HG03139 (cell line): ENCODE data around the gene CCNY.

Source experiments
- ATAC-seq: cut with Tn5 transposase; IDR thresholded peaks from one replicate; pipeline ENCODE4 v1.9.1; 2021; ENCODE audit not compliant: unreplicated experiment

CCNY gene

GRCh38 chr10:35448687-35449662 lies 112.7 kb downstream of the CCNY start:
- ATAC-seq, result no peak

- no peak for ATAC-seq
These were observed 113.6 kb downstream of the CCNY start for GRCh38 chr10:35449944-35450343.

GRCh38 chr10:35451151-35452016 lies 115.1 kb downstream of the CCNY start:
- peak; percentile 95 for ATAC-seq

DNA sequence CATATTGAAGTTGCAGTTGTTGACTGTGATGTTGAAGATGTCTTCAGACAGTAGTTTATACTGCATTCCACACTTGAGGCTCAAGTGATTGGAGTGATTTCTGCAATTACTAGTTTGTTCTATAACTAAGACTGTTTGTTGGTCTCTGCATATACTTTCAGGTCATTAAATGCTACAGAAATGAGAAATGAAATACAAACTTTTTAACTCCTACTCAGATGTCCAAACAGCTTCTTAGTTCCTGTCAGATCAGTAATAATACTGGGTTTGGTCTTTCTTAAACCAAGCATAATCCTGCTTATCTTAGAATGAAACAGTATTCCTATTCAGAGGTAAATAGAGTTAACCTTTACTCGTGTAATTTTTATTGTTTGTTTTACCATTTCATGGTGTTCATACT lies 115.9 kb downstream of the CCNY start:
- no peak for ATAC-seq

DNA sequence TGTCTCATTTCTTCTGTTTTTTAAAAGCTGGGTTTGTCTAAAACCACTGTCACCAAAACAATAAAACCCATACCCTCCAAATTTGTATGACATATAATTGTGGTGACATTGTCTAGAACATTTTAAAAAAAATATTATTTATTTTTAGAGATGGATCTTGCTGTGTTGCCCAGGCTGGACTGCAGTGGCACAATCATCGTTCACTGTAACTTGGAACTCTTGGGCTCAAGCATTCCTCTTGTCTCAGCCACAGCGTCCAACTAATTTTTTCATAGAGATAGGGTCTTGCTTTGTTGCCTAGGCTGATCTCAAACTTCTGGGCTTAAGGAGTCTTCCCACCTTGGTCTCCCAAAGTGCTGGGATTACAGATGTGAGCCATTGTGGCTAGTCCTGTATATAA lies 116.5 kb downstream of the CCNY start:
- no peak for ATAC-seq

DNA sequence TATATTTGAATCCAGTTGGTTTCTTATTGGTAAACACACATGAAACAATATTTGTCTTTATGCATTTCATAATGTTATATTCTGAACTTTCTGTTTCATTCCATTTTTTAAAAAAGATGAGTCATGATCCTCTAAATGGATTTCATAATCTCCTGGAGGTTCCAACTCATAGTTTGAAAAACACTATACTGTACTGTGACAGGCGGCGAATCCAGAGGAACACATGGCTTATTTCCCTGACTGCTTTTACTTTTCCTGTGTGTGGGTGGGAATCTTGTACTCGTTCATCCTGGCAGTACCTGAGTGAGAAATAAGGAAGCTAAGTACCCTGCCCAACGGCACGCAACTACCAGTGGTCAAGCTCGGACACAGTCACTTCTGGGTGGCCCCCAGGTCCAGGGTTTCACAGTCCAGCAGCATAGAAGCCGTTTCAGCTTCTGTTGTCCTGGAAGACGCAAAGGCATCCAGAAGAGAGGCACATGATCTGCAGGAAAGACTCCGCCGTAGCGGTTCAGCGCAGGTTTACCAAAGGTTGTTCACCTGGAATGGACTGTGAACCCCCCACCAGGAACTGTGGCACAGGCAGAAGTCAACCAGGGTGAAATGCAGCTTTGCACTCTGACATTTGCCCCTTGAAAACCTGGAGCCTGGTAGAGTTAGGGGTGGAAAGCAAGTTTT lies 117.7 kb downstream of the CCNY start:
- no peak for ATAC-seq

DNA sequence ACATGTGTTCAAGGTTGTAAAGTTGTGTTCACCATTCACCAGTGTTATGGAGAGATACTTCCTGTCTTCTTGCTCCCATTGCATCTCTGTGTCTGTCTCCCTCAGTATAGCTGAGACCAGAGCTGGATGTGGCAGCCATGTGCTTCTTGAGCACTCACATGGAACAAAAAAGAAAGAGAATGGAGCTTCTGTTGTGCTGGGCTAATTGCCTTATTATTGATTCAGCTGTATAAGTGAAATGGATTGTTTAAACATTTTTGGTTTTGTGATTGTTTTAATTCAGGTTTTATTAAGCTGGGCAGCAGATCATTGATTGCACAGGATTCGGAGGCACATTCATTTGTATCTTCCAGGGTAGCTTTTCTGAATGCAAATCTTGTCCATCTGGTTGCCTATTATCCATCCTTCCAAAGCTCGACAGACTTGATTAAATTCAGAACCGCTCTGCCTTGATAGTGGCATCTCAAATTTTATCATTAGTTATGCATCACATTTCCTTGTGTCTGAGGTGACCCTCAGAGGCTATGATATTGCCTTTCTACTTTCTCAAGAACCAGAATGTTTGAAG lies 119.9 kb downstream of the CCNY start:
- no peak for ATAC-seq

GRCh38 chr10:35456784-35457183 lies 120.5 kb downstream of the CCNY start:
- no peak for ATAC-seq

- ATAC-seq, result no peak
These were observed 122.5 kb downstream of the CCNY start for GRCh38 chr10:35458500-35459448.

DNA sequence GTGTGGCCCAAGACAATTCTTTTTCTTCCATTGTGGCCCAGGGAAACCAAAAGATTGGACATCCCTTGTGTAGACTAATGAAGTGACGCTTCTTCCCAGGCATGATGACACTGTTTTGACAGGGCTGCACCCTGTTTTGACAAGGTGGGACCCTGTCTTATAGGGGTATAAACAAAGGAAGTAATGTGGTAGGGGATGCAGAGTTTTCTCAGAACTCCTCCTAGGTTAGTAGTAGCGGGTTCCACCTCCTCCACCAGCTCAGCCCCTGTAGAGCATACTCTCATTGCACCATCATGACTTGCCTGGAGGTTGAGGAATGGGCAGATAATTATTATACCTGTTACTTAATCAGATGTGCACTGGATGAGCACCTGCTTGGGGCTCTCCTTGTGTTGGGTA lies 123.1 kb downstream of the CCNY start:
- ATAC-seq, result no peak

GRCh38 chr10:35460852-35461460 lies 124.6 kb downstream of the CCNY start:
- no peak for ATAC-seq

DNA sequence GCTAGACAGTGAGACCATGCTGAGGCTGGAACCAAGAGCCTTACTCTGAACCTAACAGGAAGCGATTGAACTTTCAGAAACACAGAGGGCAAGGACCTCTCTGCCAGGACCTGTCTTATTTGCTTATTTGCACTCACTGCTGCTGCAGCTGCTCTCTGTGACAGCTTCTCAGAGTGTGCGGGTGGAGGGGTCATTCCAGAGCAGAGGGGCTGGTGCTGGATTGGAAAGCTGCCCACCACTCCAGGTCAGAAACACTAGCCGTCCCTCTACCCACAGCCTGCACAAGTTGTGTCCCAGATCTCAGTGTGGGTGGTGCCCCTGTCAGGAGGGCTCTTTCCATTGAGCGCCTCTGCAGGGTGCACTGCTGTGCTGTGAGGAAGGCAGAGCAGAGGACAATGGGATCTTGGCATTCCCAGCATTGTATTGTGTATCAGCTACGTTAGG lies 126.2 kb downstream of the CCNY start:
- peak; percentile 78 for ATAC-seq

- ATAC-seq, result no peak
These were observed 127.0 kb downstream of the CCNY start for GRCh38 chr10:35463105-35463867.

DNA sequence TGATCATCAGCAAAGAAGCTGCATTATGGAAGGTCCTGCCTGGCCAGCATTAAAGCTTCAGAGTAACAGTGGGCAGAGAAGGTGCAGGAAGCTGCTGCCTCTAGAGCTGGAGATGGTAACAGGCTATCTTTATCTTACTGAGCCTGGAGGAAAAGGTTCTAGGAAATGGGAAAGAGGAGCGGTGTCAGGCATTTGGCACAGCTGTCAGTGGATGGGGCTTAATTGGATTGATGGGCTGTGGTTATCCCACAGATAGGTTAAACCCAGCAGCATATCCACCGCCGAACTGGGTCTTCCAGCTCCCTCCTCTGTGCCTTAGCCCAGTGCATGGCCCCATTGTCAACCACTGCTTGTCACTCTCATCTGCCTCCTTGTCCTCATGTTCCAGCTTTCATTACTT lies 127.6 kb downstream of the CCNY start:
- no peak for ATAC-seq

DNA sequence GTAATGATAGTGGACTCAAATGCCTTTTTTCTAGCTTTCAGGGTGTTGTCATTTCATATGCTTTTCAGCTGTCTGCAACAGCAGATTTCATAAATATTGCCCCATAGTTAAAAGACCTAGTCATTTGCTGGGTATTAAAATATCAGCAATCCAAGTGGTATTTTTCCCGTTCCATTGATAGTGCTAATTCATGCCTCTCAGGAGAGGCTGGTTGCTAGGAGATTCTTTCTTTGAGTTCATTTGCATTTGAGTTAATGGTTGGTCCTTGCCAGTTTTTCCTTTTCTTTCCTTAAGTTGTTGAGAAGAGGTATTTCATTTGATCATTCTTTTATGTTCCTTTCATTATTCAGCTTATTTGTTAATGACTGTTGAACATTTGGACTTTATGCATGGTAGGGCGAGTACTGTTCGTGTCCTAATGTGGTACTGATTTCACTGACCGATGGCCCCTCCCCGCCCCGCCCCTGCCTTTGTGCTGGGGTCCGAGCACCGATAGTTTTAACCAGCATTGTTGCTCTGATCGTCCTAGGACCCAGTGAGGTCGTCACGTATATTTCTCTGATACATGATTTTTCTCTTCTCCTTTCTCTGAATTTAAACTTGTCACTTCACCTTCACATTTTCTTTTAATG lies 128.6 kb downstream of the CCNY start:
- no peak for ATAC-seq

DNA sequence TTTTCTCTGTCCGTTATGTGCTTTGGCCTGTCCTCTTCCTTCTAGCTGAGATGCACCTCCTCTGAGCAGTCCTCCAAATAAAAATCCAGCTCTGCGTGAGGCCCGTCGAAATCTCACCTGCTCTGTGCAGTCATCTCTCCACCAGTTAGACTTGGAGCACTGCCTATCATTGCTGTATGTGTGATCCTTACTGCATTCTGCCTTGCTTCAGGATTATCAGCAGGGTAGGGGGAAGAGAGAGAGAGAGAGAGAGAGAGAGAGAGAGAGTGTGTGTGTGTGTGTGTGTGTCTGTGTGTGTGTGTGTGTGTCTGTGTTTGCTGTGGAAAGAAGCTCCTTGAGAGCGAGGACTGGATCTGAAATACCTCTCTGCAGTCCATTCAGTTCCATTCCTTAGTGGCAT lies 129.4 kb downstream of the CCNY start:
- no peak for ATAC-seq

DNA sequence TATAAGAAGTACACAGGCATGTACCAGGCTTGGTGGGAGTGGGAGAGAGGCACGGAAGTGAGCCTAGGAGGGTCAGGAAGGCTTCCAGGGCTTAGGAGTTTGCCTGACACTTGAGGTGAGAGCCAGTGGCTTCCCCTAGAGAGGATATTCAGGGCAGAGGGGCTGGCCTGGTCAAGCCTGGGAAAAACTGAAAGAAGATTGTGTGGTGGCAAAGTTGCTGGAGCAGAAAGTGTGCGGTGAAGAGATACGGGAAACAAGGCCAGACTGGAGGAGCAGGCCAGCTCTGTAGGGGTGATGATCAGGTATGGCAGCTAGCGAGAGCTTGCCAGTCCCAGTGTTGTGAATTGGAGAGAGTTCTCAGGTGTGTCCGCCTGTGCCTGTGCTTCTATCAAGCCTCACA lies 129.9 kb downstream of the CCNY start:
- ATAC-seq, result no peak

DNA sequence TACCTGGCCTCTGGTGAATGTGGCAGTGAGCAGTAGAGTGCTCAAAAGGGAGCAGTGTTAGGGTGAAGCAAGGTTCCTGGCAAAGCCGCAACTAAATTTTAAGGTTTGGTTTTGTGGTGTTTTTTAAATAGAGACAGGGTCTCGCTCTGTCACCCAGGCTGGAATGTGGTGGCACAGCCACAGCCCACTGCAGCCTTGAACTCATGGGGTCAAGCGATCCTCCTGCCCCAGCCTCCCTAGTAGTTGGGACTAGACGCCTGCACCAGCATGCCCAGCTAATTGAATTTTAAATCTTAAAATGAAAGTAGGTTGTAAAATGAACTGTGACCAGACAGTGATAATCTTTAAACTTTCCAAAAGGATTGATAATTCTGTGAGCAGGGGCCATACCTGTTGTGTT lies 130.4 kb downstream of the CCNY start:
- ATAC-seq, result no peak
